Body of pancreas (tissue), 4 donors: ENCODE results near the gene ATP6V1F. TPM values are rescaled to one million over a fixed set of nuclear protein-coding genes. Genes with fewer than 3 reads are reported as not detected.
A peak's percentile ranks its signal among the peaks of the same experiment; 100 is the strongest.

ENCODE experiments used
- ATAC-seq: fragments of 150-250 bp; one replicate; pipeline ENCODE4 v1.9.1; 2016
- DNase-seq, 4 donors: peaks; one replicate each; pipeline ENCODE4 v3.0.0-alpha.2; 2019
- H3K27ac ChIP-seq, 4 donors: fragments of 200-600 bp; sonication (generic); 1 replicate in 3 of 4; 2 replicates in 1 of 4; pipeline versions ENCODE4 v1.5.1 to v1.6.1; 2016 to 2019; ENCODE audit warnings: mild to moderate bottlenecking in 1 of 4, mixed read lengths in 1 of 4, moderate library complexity in 1 of 4
- H3K27me3 ChIP-seq, 2 donors: fragments of 200-600 bp; sonication (generic); one replicate each; pipeline ENCODE4 v1.6.0; 2016; ENCODE audit warnings: mild to moderate bottlenecking in 1 of 2
- H3K36me3 ChIP-seq, 2 donors: fragments of 200-600 bp; sonication (generic); replicated peaks in 1 of 2; 2 replicates each; pipeline ENCODE4 v1.5.1; 2016; ENCODE audit warnings: low read depth in 2 of 2; ENCODE audit not compliant: insufficient read depth in 1 of 2
- H3K4me1 ChIP-seq: fragments of 200-600 bp; sonication (generic); one replicate; pipeline ENCODE4 v1.6.0; 2016
- H3K4me3 ChIP-seq, 2 donors: fragments of 200-600 bp; sonication (generic); 1 replicate in 1 of 2; 2 replicates in 1 of 2; pipeline ENCODE4 v1.5.1; 2016 to 2019
- H3K9me3 ChIP-seq, 3 donors: fragments of 200-600 bp; sonication (generic); 1 replicate in 2 of 3; 2 replicates in 1 of 3; pipeline ENCODE4 v1.5.1; 2016
- POLR2A ChIP-seq, 3 donors: fragments of 450-650 bp; IDR thresholded peaks; one replicate each; pipeline ENCODE4 v1.6.1; 2016; ENCODE audit warnings: antibody characterized with exemption in 3 of 3, mild to moderate bottlenecking in 2 of 3
- WGBS, 2 donors: methylation state at CpG; one replicate each; pipeline ENCODE4 v1.1.5; 2017; 5-methylcytosine and 5-hydroxymethylcytosine counted together
- intact Hi-C: fragments of 100-400 bp; cut with DNase I; formaldehyde crosslinking; loops from one replicate; pipeline ENCODE4 v1.15.1; 2023
- total RNA-seq, 2 donors: library from RNA; depleted of rRNA; stranded (reverse); fragments of >200 nt; gene quantifications; one replicate each; pipeline ENCODE4 v1.1.0, GENCODE V29; 2016
- TF ChIP-seq, protein P1 (sequence below), 7 experiments: fragments of 450-650 bp in 4 of 7; fragments of 200-600 bp in 3 of 7; sonication (generic) in 3 of 7; IDR thresholded peaks; one replicate each; pipeline ENCODE4 v1.5.1; 2016 to 2019; ENCODE audit warnings: antibody characterized with exemption in 7 of 7

The ATP6V1F gene, protein sequence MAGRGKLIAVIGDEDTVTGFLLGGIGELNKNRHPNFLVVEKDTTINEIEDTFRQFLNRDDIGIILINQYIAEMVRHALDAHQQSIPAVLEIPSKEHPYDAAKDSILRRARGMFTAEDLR
- 10 to 100 TPM; 36.3 to 45.8 TPM for total RNA-seq

DNA sequence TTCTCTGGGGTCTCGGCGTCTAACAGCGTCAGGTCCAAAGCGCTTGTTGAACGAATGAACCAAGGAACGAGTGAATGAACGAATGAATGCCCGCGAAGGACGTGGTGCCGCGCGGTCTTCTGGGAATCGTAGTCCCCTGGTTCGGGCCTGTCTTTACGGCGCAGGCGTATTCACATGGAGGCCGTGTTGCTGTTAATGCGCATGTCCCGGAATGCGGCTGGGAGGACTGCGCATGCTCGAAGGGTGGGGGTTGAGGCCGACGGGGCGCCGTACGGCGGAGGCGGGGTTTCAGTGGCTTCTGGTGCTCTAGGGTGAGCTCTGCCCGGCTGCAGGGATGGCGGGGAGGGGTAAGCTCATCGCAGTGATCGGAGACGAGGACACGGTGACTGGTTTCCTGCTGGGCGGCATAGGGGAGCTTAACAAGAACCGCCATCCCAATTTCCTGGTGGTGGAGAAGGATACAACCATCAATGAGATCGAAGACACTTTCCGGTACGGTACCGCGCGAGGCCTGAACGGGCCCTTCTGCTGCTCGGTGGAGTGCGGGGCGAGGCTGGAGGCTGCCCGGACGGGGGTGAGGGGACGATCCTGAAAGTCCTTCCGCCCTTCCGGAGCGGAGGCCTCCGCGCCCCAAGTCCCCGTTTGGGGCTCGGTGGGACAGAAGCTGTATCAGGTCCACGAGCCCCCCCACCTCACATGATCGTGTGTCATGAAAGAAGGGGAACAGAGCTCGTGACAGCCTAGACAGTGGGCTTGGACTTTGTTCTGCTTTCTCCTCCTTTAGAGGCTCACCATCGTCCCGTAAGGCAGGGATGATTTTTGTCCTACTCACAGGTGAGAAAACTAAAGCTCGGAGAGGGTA lies at the start of gene ATP6V1F:
Gene ATP6V1F, plus strand, starts transcription at position 286 of the 862 bp plus-strand sequence. Its CDS starts 49 bp downstream, at position 335.
- Histone ChIP-seq H3K27ac (peak within 1 kb of the TSS; percentile 33 to 67 (median 44)), H3K36me3 (no peaks in the 10 kb centered on the region), H3K9me3 (no peaks in the 10 kb centered on the region), H3K27me3 (no peaks in the 10 kb centered on the region), H3K4me1 (peaks cover 15% of the 10 kb centered on the region), H3K4me3 (peak within 1 kb of the TSS; percentile 78 to 86)
- peak; percentile 97 to 99 (median 98) for DNase-seq
- TF ChIP-seq, protein P1, sequence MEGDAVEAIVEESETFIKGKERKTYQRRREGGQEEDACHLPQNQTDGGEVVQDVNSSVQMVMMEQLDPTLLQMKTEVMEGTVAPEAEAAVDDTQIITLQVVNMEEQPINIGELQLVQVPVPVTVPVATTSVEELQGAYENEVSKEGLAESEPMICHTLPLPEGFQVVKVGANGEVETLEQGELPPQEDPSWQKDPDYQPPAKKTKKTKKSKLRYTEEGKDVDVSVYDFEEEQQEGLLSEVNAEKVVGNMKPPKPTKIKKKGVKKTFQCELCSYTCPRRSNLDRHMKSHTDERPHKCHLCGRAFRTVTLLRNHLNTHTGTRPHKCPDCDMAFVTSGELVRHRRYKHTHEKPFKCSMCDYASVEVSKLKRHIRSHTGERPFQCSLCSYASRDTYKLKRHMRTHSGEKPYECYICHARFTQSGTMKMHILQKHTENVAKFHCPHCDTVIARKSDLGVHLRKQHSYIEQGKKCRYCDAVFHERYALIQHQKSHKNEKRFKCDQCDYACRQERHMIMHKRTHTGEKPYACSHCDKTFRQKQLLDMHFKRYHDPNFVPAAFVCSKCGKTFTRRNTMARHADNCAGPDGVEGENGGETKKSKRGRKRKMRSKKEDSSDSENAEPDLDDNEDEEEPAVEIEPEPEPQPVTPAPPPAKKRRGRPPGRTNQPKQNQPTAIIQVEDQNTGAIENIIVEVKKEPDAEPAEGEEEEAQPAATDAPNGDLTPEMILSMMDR (IDR thresholded peaks at IDR 0.05) = peak in 3 of 7 experiments; percentile 14 to 50 (median 18)
- TF ChIP-seq POLR2A (IDR thresholded peaks at IDR 0.05) = peak; percentile 30 to 84 (median 72)
- intact Hi-C loops = no loop called here
- ATAC-seq = peak; percentile 98
- 0% methylated on average over 20 to 65 of the region's 65 CpGs for WGBS, 2 donors

DNA sequence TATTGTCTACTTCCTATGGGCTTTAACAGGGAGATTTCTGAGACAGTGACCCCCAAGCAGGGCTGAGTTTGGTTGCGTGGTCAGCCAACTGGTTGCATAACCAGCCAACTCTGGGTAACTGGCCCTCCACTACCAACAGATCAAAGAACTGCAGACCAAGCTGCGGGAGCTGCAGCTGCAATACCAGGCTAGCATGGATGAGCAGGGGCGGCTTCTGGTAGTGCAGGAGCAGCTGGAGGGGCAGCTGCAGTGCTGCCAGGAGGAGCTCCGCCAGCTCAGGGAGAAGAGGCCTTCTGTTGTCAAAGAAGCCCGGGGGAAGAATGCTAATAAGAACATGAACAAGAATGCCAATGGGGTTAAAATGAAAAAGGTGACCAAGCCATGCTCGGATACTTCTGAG lies 48.2 kb upstream of the ATP6V1F start:
- Histone ChIP-seq H3K27ac (no peak overlapping the region), H3K4me3 (no peak overlapping the region), H3K36me3 (no peaks in the 10 kb centered on the region), H3K27me3 (no peaks in the 10 kb centered on the region), H3K9me3 (no peaks in the 10 kb centered on the region), H3K4me1 (peaks cover 18% of the 10 kb centered on the region)
- intact Hi-C loops = no loop called here
- ATAC-seq = no peak
- TF ChIP-seq, protein P1 (IDR thresholded peaks at IDR 0.05) = no peak
- no peak for TF ChIP-seq POLR2A (IDR thresholded peaks at IDR 0.05)
- no peak for DNase-seq
- 66 to 72% methylated on average over 6 of the region's 6 CpGs for WGBS, 2 donors

DNA sequence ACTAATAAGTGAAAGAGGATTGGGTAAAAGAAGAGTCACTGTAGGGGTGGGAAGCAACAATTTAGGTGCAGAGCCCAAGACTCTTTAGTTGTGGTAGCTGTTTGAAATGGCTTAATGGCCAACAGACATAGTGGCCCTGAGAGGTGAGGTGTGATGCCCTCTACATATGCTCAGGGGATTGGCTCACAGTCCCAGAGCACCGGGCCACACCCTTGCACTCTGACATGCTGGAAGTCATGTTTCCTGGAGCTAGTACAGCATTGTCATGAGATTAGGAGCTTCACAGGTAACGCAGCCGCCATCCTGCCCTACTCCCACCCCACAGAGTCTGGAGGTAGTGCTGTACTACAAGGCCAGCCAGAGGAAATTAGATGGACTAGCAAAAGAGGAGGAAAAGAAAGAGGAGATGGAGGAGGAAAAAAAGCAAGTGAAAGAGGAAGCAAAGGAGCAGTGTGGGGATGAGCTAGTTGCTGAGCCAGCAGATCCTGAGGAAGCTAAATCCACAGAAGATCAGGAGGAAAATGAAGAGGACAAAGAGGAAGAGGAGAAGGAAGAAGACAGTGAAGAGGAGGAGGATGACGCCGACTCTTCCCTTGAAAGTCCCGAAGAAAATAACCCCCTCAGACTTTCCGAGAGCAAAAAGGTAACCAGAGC lies 47.2 kb upstream of the ATP6V1F start:
- Histone ChIP-seq H3K4me3 (no peak overlapping the region), H3K4me1 (peaks cover 18% of the 10 kb centered on the region), H3K9me3 (no peaks in the 10 kb centered on the region), H3K27me3 (no peaks in the 10 kb centered on the region), H3K27ac (no peak overlapping the region), H3K36me3 (no peaks in the 10 kb centered on the region)
- ATAC-seq (no peak), DNase-seq (no peak)
- intact Hi-C loops = no loop called here
- TF ChIP-seq, protein P1 (IDR thresholded peaks at IDR 0.05) = no peak
- TF ChIP-seq POLR2A (IDR thresholded peaks at IDR 0.05) = no peak
- 89 to 92% methylated on average over 7 of the region's 7 CpGs for WGBS, 2 donors

DNA sequence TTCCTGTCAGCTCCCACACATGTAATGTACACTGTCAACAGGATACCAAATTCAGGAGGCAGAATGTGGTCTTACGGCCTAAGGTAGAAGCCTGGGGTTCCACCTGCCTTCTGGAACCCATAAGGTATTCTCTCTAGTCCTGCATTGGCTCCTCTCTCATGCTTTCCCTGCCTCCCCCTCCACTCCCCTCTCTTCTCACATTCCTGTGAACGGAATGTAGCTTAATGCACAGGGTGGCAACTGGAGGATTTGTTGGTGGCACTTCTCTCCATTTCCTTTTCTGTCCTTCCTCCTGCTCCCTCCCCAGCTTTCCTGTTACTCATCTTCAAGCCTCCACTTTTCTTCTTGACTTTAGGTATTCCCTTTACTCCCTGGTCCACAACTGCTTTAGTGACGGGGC lies 44.0 kb upstream of the ATP6V1F start:
- ATAC-seq (no peak), DNase-seq (no peak)
- Histone ChIP-seq H3K4me3 (no peak overlapping the region), H3K4me1 (peaks cover 7% of the 10 kb centered on the region), H3K27ac (no peak overlapping the region), H3K36me3 (no peaks in the 10 kb centered on the region), H3K27me3 (no peaks in the 10 kb centered on the region), H3K9me3 (no peaks in the 10 kb centered on the region)
- TF ChIP-seq, protein P1 (IDR thresholded peaks at IDR 0.05) = no peak
- TF ChIP-seq POLR2A (IDR thresholded peaks at IDR 0.05) = no peak
- intact Hi-C loops = no loop called here
- WGBS, 2 donors = 86 to 92% methylated on average over 3 of the region's 3 CpGs
